ENCODE results near the gene ANGEL1. TPM values are rescaled to one million over a fixed set of nuclear protein-coding genes. Genes with fewer than 3 reads are reported as not detected.

Gene ANGEL1
- total and polyA plus RNA-seq, 9 of the 15 experiments (the other 6 are each of a cell fraction or from before 2014, with no cell fraction given) = 2.1 to 22.2 (median 7.3) TPM

DNA sequence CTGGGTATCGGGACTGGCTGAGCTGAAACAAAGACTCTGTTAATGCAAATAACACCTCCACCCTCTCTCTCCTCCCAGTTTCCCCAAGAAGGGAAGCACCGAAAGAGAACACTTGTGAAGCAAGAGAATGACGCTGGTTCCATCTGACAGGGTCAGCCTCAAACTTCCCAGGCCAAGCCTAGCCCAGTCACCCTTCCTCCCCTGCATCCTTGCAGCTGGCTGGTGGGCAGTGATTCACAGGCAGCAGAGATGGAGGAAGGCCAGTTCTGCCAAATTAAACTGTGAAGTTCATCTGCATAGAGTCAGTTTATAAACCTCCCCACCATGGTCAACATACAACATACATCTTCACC, 16.3 kb upstream of the ANGEL1 start:
- no TSS peak for BruUV-seq (replicated peaks)
- Histone ChIP-seq H3K79me2 (ENCODE audit: control insufficient read depth, insufficient read depth, low read length) (no peaks in the 10 kb centered on the region), H3K4me1 (replicated peaks in 1 of 2; ENCODE audit: control insufficient read depth in 2 of 2, insufficient read depth in 2 of 2, low read length in 2 of 2) (no peaks in the 10 kb centered on the region), H3K4me3 (no peak overlapping the region), H3K27ac (ENCODE audit: extremely low read depth, low read depth, low read length) (no peak overlapping the region), H3K27me3 (ENCODE audit: control insufficient read depth in 2 of 2, insufficient read depth in 2 of 2, low read length in 2 of 2) (peaks cover 11 to 47% of the 10 kb centered on the region in 2 experiments; a peak in 4 of 5 replicates), H3K9me3 (replicated peaks; ENCODE audit: control insufficient read depth, insufficient read depth, low read depth, low read length) (no peaks in the 10 kb centered on the region), H3K36me3 (ENCODE audit: control insufficient read depth, insufficient read depth, low read length) (no peaks in the 10 kb centered on the region), H3K9me1 (ENCODE audit: control insufficient read depth, insufficient read depth, low read length) (no peaks in the 10 kb centered on the region), H2AFZ (ENCODE audit: low read depth, low read length) (no peak overlapping the region), H3K4me2 (ENCODE audit: insufficient read depth, low read length) (no peak overlapping the region), H4K20me1 (replicated peaks; ENCODE audit: control insufficient read depth, insufficient read depth, low read length) (no peaks in the 10 kb centered on the region), H3K9ac (ENCODE audit: insufficient read depth in 1 of 2, low read depth in 2 of 2, low read length in 2 of 2) (no peak overlapping the region)
- POLR2A ChIA-PET = interaction anchor here (1.6 kb wide), 1 partner anchor 49 kb away, joined by 4 read pairs; no protein-coding TSS in a partner anchor
- intact Hi-C loops (cut with micrococcal nuclease) = no loop called here
- in situ Hi-C loops (cut with MboI) = no loop called here
- ATAC-seq (no peak), DNase-seq (ENCODE audit: extremely low read depth in 1 of 4, low spot score in 3 of 4) (no peak), FAIRE-seq (no peak)
- WGBS (ENCODE audit: insufficient coverage, low coverage, missing lambda C conversion rate) = 0% methylated on average over 3 of the region's 3 CpGs
- CTCF ChIA-PET (ENCODE audit: low intra/inter-chr PET ratio) = interaction anchor here (0.6 kb wide), 1 partner anchor 19 kb away, joined by 3 read pairs; no protein-coding TSS in a partner anchor
- TF ChIP-seq PHF21A (IDR thresholded peaks at IDR 0.05; ENCODE audit: borderline replicate concordance, low read depth) (no peak), ZNF766 (CRISPR knock-in tag; conservative IDR thresholded peaks at IDR 0.05) (no peak), ZNF311 (CRISPR knock-in tag; IDR thresholded peaks at IDR 0.05) (no peak), ZNF277 (CRISPR knock-in tag; IDR thresholded peaks at IDR 0.05; ENCODE audit: borderline replicate concordance) (no peak), ETV6 (IDR thresholded peaks at IDR 0.05; ENCODE audit: borderline replicate concordance in 1 of 2, low read depth in 2 of 2, low read length in 1 of 2) (no peak), ETV6 (CRISPR knock-in tag; IDR thresholded peaks at IDR 0.05; ENCODE audit: borderline replicate concordance) (no peak), PTBP1 (IDR thresholded peaks at IDR 0.05; ENCODE audit: low read depth, low read length) (no peak), HDAC8 (tag; IDR thresholded peaks at IDR 0.05) (no peak), YY1 (IDR thresholded peaks at IDR 0.05; ENCODE audit: borderline replicate concordance in 1 of 3, control insufficient read depth in 1 of 3, extremely low read depth in 1 of 3, insufficient read depth in 3 of 3, insufficient read length in 1 of 3, insufficient replicate concordance in 2 of 3, low read depth in 1 of 3, low read length in 2 of 3) (no peak), PCBP1 (IDR thresholded peaks at IDR 0.05; ENCODE audit: low read depth, low read length, poor library complexity, severe bottlenecking) (no peak), RFX5 (IDR thresholded peaks at IDR 0.05; ENCODE audit: low read depth, low read length) (no peak), RREB1 (CRISPR knock-in tag; IDR thresholded peaks at IDR 0.05) (no peak)
- TF ChIP-seq, protein P1, sequence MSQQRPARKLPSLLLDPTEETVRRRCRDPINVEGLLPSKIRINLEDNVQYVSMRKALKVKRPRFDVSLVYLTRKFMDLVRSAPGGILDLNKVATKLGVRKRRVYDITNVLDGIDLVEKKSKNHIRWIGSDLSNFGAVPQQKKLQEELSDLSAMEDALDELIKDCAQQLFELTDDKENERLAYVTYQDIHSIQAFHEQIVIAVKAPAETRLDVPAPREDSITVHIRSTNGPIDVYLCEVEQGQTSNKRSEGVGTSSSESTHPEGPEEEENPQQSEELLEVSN (IDR thresholded peaks at IDR 0.05; ENCODE audit: borderline replicate concordance in 1 of 2, extremely low read depth in 1 of 2, insufficient read depth in 1 of 2, insufficient read length in 1 of 2, low read depth in 1 of 2, low read length in 1 of 2, poor library complexity in 1 of 2, severe bottlenecking in 1 of 2) = no peak

All from K562 (cell line).